Fibroblast of skin of back (primary cell): Measurements from ENCODE around the gene CD300A.

Experiments used
- DNase-seq: peaks from one replicate; pipeline ENCODE4 v3.0.0-alpha.2; 2013

CD300A gene

DNA sequence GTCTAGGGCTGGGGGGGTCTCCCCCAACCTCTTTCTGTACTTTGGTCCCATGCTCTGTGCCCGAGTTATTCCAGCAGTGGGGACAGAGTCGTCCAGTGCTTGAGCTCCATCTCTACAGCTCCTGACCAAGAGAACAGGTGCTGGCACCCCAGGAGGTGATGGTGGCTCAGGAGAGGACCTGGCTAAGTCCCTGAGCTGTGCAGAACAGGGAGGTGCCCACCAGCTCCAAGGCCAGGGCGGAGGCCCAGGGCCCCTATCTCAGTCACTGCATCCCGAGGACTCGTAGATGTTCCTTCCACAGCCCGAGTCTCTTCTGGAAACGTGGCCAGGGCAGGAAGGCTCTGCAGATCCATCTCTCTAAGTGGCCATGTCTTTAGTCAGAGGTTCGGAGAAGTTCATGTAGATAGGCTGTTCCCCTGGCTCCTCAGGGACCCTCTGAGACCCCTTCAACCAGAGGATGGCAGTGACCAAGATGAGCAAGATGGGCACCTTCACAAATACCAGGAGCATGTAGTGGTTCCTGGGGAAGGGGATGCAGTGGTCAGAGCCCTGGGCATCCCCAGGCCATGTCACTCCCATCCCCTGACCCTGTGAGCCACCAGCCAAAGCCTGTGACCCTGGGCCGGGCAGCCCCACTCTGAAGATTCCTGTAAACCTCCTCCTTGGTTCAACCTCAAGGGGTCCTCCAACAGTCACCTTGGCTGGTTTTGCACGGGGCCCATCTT, 56.1 kb downstream of the CD300A start:
- no peak for DNase-seq

DNA sequence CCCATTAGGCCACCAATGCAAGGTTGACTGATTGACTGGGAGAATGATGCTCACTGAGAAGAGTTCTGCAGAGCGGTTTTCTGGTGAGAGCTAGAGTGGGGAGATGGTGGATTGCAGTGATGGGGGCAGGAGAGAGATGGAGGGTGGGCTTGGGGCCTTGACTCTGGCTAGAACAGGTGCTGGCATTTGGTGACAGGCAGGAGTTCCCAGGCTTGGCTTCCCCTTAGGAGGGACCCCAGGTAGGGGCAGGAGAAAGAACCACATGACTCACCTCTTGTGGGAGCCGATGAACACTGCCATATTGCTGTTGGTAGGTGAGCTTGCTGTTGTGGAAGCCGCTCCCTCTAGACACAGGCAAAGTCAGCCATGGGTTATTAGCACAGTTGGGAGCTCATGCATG, 56.9 kb downstream of the CD300A start:
- DNase-seq, result no peak

DNA sequence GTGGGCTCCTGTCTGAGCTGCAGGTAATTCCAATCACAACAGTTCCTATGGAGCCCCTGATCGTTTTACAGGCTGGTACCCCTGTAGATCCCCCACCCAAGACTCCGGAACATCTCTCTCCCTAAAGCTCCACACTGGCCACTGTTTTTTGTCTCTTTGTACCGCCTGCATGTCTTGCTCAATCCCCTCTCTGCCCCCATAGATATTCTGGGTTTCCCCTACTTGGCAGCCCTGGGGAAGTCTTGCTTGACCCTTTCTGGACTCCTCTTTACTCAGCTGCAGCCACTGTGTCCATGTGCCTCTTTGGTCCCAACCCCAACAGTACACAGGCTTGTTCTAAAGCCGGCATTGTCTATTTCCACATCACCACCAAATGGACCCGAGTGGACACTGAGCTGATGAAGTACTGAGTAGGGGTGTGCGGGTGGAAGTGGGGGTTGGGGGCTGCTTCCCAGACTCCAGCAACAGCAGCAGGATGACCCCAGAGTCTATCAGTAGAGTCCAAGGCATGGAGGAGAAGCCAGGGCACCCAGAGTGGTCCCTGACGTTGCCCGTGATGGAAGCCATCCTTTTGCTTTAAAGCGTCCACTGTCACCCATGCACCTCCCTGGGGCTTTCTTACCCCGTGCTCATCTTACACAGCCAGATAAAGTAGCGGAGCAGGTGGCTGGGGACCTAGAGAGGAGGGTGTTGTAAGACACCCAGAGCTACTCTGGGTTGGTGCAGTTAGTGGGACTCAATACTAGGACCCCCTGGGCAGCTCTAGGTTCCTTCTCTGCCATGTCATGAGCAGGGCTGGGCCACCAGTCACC, 58.4 kb downstream of the CD300A start:
- DNase-seq, result no peak

DNA sequence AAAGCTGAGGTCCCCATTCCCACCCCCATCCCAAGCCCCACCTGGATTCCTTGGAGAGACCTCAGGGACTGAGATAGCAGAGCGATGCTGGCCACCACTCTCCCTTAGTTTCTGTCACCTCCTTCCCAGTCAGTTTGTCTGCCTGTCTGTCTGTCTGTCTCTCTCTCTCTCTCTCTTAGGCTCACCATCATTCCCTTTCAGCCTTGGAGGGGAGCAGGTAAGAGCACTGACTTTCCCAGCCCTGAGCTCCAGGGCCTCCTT, 59.0 kb downstream of the CD300A start:
- no peak for DNase-seq

DNA sequence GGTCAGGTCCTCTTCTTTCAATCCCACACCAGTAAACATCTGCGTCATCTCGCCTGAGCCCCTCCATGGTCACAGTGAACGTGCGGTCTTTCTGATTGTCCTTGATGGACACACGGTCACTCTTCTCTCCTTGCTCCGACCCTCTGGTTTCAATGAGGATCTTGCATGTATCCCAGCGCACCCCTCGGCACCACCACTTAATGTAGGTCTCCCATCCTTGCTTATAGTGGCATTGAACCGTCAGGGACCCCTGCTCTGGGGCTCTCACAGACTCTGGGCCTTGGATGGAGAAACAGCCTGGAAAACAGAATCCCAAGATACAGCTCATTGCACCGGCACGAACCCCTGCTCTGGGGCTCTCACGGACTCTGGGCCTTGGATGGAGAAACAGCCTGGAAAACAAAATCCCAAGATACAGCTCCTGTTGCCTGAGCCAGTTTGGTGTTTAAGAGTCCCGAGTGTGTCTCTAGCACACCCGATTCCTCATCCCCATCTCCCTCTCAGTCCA, 59.4 kb downstream of the CD300A start:
- DNase-seq, result no peak

DNA sequence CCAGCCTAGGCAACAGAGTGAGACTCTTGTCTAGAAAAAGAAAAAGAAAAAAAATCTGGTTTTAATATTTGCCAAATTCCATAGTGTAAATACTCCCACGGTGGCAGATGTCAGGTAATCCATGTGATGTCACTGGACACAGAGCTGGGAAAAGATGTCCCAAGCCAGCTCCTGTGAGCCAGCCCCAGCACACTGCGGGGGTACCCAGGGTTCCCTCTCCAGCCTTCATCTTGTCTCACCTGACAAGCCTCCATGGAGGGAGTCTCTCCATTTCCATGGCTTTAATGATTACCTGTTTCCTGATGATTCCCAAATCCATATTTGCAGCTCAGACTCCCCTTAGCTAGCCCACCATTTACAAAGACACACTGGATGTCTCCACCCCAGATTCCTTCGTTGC, 60.2 kb downstream of the CD300A start:
- no peak for DNase-seq

DNA sequence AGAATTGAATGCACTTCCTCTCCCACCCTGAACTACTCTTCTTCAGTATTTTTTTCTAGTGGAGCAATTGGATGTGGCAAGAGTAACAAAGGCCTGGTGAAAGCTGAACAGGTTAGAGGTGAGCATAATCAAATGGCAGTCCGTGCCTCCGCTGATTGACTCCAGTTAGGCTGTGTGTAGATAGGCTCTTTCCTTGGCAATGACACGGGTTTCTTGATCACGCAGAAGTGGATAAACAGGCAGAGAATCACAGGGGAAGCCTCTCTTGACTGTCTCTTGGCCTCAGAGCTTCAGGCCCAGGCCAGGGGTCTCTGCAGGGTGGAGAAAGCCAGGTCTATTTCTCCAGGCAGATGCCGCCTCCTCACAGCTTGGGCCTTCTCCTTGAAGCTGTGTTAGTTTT, 60.6 kb downstream of the CD300A start:
- no peak for DNase-seq

DNA sequence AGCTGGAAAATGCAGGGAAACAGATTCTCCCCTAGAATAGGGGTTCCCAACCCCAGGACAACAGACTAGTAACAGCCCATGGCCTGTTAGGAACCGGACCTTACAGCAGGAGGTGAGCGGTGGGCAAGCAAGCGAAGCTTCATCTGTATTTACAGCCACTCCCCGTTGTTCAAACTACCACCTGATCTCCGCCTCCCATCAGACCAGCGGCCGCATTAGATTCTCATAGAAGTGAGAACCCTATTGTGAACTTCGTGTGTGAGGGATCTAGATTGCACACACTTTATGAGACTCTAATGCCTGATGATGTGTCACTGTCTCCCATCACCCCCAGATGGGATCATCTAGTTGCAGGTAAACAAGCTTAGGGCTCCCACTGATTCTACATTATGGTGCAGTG, 61.3 kb downstream of the CD300A start:
- no peak for DNase-seq

DNA sequence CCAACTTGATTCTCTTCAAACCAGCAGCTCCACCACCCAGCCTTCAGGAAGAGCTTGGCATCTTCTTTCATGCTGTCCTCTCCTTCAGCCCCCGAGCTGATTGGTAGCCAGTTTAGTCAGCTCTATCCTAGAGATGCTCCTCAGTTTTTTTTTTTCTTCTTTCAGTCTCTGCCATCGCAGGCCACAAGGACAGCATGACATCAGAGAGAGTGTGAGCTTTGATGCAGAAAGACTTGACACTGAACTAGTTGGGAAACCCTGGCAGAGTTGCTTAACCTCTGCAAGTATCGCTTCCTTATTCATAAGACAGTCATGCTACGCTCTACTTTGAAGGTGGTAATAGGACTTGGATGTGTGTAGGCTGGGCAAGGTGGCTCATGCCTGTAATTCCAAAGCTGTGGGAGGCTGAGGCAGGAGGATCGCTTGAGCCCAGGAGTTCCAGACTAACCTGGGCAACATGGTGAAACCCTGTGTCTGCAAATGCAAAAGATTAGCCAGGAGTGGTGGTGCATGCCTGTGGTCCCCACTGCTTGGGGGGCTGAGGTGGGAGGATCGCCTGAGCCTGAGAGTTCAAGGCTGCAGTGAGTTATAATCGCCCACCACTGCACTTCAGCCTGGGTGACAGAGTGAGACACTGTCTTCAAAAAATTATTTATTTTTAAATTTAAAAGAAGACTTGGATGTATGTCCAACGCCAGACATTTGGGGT, 62.2 kb downstream of the CD300A start:
- no peak for DNase-seq

DNA sequence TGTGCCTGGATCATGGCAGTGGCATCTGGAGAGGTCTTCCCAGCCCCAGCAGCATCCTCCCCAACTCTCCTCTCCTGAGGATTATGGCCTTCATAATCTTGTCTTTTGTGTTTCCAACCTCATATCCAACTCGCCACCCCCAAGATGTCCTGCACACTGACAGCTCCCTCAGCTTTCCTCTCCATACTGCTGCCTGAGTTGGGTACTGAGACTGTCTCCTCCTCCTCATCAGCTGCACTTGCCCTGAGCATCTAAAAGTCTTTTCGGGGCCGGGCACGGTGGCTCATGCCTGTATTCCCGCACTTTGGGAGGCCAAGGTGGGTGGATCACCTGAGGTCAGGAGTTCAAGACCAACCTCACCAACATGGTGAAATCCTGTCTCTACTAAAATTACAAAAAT, 62.8 kb downstream of the CD300A start:
- DNase-seq, result no peak

DNA sequence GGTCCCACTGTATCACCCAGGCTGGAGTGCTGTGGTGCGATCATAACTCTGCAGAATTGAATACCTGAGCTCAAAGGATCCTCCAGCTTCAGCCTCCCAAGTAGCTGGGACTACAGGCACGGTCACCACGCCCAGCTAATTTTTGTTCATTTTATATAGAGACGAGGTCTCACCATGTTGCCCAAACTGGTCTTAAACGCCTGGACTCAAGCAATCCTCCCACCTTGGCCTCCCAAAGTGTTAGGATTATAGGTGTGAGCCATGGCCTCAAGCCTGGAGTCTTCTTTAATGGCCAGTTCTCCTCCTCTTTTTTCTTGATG, 64.4 kb downstream of the CD300A start:
- DNase-seq, result no peak

DNA sequence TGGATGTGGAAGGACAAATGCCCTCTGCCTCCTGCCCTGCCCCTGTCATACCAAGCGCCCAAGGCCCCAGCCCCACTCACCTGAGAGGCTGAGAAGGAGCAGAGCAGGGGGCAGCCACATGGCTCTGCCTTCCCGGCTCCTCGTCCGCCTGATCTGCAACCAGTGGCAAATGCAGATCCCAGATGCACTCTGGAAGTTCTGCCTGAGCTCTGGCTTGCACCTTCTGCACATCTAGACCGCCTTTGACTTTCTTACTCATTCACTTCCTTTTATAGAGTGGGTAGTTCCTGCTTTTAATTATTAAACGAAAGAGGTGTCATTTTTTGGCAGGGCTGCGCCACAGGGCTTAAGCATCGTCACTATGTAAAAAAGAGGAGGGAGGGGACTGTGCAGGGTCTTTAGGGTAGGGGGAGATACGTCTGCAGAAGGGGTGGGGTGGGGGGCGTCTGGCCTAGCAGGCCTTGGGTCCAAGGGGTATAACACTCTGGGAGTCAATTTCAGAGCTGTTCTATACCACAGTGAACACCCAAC, 64.9 kb downstream of the CD300A start, which contains the start of gene CD300LB:
CD300LB (minus strand) TSS at position 245 of the 531 bp plus-strand sequence; CDS start at position 120, 125 bp downstream.
- no peak for DNase-seq

DNA sequence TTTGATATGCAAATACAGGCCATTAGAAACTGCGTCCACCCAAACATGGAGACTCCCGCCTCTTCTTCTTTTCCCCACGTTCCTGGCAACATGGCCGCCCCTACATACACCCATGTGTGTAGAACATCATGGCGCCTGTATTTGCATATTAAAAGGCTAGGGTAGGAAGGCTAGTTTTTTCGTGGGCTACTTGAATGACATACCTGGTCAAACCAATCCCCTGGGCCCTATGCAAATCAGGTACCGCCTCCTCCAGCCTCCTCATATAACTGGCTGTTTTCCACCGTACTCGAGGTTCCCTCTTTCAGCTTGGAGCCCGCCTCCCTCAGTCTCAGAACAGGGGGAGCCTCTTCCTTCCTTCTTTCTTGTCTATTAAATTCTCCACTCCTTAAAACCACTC, 65.7 kb downstream of the CD300A start:
- DNase-seq, result no peak
